GM20431 (cell line): ENCODE results near the gene CHRND.

Experiments
- in situ Hi-C: fragments of 300-500 bp; cut with MseI, MboI; formaldehyde crosslinking; loops from one replicate; pipeline ENCODE4 v1.15.0; 2020; ENCODE audit warnings: low sequenced_read_pairs; ENCODE audit not compliant: unreplicated experiment

The CHRND gene

DNA sequence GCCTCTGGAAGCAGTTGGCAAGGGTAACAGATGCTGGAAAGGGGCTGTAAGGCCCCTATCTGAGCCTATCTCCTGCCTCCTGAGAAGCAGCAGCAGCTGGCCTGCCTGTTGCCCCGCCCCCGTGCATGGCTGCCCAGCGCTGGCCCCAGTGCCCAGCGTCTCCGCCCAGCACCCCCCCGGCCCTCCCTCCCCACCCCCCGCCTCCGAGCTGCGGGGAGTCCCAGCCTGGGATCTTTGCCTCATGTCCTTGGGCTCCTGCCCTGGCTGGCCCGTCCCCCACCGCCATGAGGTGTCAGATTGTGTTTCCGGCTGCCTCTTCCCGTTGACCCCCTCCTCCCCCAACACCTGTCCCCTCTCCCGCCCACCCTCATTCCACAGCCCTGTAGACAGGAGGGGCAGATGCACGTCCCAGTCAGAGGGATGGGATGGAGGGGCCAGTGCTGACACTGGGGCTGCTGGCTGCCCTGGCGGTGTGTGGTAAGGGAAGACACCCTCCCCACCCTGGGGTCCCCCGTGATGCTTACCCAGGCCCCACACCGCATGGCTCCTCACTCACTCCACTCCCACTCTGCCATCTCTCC, at the start of gene CHRND:
Gene CHRND (plus strand): TSS at position 370 of the 581 bp plus-strand sequence. CDS start 56 bp downstream, at position 426.
- in situ Hi-C loops = no loop called here

DNA sequence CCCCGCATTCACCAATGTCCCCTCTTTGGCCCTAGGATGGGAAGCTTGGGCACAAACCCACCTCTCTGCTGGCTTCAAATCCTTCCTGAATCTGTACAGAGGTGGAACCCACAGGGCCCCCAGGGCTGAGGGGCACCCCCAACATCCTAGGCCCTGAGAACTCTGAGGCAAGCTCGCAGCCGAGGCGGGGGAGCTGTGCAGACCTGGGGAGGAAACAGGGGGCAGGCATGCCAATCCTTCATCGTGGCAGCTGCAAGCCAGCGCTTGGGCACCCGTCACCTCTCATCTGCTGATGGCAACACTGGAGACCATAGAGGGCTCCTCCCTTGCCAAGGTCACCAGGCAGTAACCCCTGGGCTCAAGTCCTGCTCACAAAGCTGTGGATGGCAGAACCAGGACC, 49.2 kb upstream of the CHRND start:
- in situ Hi-C loops = no loop called here

DNA sequence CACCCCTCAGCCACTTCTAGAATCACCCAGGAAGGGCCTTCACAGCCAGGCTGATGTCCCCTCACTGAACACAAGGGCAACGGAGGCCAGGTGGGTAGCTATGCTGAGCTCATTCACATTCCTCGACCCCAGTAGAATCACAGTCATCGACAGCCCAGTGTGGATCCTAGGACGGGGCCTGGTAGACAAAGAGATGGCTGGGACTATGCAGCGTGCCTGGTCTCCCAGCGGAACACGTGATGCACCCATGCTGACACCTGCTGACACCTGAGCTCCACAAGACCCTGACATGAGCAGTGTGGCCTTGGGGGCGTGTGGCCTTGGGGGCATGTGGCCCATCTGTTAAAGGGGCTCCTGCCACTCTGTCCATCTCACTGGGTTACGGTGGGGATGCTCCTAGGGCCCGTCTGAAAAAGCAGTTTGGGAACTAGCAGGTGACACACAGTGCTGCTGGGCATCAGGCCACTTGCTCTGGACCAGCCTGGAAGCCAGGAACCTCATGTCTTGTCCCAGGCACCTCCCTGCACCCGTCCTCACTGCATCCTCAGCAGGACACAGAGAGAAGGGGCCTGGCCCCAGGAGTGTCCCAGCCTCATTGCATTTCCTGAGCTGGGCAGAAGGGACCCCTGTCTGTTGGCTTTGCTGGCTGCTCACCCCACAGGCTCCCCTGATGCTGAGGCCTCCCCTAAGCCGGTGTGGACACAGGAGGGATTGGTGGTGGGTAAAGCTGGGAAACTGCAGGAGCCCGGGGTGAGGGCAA, 48.0 kb upstream of the CHRND start:
- in situ Hi-C loops = no loop called here

DNA sequence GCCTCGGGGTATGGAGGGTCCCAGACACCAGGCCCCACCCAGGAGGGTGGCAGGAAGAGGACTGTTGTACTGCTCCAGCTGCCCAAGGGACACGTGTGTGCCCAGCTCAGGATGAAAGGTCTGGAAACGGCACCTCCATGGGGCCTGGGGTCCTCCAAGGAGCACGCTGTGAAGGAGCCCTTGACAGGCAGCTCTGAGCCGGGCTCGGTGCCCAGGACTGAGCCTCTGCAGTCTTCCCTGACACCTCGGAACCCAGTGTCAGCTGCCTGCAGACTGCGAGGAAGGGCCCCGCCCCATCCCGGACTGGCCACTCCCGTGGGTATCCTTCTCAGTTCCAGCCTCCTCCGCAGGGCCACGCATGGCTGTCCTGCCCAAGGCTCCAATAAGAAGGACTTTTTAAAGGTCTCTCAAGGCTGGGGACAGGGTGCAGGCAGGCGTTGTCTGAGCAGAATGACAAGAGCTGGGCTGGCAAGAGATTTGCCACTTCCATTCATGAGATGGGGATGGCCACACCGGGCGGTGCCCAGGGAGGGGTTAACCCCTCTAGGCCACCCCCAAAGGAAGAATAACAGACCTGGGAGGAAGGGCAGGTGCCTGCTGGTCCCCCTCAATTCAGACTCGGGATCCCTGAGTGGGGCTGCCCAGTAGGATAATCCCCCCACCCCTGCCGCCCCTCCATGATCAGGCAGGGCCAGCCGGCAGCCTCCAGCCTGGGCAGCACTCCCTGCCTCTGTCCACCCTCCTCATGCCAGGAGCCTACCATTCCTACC, 47.2 kb upstream of the CHRND start:
- in situ Hi-C loops = no loop called here

DNA sequence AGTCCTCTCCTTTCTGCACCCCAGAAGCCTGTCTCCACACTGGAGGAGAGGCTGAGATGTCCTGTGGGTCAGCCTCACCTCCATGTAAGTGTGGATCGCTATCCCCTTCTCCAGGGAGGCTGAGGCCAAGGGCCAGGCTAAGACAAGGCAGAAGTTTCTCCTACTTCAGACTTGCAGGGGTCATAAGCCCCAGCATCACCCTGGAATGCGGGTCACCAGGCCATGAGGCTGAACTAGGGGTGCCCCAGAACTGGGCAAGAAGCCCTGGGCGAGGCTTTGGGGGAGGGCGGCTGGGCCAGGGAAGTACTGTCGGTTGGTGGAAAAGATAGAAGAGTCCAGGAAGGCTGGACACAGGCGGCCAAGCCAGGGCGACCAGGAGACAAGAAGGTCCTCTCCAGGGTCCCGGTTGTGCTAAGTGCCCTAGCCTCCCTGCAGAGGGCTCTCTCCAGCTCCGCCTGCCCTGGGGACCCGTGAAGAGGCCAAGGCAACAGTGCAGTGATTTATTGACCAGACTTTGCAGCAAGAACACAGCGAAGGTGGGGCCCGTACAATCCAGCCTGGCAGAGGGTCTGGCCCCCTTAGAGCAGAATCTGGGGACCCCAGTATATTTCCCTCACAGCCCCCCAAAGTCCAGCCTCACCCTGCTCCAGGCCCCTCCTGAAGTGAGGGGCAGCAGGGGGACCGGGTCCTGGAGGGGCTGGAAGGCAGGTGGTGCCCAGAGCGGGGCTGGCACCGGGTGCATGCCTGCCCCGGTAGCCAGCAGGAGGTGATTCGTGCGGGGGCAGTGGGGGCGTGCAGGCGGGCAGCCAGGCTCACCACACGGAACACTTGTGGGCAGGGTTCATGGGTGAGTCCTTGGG, 46.4 kb upstream of the CHRND start:
- in situ Hi-C loops = no loop called here

DNA sequence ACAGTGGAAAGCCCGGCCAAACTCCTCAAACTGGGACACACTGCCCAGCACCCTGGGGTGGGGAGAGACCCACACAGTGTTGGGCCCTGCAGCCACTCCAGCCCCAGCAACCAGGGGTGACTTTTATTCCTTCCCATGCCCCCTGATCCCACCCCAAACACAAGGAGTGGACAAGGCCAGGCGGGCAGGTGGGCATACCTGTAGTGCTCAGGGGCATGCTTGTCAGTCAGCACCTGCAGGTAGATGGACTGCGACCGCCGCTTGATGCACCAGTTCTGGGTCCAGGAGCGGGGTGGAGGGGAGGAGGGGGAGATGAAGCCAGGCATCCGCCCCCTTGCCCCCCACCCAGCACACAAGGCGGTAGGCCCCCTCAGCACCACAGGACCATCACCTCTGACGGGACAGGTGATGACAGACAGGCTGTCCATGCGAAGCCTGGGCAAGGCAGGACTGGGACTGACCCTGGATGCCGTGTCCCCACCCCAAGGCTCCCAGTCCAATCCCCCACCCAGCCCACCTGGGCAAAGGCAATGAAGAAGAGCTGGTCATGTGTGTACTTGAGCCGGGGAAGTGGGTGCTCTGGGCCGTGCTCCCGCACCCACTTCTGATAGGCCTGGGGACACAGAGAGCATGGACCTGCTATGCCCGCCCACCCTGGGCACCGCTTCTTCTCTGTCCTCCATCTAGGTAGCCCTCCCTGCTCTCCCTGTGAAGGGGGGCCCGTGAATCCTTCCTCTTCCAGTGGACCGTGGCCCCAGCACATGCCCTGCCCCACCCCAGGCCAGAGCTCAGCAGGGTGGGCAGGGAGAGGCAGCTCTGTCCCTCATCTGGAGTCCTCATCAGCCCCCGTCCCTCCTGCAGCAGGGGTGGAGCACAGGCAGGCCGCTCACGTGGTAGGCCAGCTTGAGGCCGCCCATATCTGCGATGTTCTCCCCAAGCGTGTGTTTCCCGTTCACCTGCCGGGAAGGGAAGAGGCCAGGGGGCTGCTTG, 45.5 kb upstream of the CHRND start:
- in situ Hi-C loops = no loop called here

DNA sequence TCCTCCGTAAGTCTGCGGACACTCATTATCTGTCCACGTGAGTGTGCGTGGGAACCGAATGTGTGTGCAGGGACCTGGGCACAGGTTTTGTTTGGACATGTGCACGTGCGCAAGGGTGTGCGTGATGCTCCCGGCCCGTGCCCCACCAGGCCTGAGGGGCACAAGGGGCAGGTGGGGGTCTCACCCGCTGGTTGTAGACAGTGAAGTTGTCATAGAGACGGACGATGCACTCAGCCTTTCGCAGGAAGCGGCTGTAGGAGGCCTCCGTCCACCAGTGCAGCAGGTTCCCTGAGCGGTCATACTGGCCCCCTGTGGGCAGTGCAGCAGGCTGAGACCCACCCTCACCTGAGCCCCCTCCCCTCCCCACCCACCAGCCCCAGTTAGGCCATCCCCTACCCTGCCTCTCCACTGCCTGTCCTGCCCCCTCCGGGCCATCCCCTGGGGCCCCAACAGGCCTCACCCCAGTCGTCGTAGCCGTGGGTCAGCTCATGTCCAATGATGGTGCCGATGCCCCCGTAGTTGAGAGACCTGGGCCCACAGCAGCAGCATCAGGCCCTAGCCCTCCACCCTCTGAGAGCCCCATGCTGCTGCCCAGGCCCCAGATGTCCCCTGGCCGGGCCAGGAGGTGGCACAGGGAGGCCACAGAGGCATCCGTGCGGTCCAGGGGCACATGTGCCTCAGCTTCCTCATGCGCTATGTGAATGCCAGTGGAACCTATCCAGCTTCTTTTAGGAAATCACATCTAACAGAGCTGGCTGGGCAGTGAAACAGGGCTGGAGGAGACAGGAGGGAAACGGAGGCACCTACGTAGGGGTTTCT, 44.4 kb upstream of the CHRND start:
- in situ Hi-C loops = no loop called here

DNA sequence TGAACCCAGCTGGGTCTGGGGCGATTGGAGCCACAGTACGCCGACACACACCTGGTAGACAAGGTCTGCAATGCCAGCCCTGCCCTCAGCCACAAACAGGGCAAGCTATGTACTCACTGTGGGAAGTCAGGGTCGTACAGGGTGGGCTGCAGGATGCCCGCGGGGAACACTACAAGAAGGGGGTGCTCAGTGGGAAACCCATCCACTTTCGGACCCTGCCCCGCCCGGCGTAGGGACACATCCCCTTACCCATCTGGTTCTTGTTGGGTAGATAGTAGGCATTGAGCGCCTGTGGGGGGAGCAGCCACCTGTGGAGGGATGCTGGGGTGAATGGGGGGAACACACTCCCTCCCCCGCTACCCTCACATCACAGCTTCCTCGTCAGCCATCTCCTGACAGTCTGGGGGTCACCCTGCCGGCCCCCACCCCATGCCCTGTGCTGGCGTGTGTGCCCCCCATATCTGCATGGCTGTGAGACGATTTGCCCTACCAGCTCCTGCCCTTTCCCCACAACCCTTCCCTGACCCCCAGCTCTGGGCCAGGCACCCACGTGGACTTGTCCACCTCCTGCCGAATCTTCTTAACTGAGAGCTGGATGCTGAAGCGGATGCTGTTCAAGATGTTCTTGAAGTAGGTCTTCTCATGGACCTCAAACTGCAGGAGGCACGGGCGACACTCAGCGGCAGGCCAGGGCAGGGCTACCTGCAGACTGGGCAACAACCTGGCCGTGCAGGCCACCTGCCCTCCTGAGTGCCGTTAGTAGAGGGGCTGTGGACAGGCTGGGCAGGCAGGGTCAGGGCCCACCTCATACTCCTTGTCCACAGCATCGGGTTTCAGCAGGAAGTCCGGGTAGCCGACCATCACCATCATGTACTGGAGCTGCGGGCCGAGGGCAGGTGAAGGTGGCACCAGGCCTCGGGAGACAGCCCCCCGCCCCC, 43.4 kb upstream of the CHRND start:
- in situ Hi-C loops = no loop called here

DNA sequence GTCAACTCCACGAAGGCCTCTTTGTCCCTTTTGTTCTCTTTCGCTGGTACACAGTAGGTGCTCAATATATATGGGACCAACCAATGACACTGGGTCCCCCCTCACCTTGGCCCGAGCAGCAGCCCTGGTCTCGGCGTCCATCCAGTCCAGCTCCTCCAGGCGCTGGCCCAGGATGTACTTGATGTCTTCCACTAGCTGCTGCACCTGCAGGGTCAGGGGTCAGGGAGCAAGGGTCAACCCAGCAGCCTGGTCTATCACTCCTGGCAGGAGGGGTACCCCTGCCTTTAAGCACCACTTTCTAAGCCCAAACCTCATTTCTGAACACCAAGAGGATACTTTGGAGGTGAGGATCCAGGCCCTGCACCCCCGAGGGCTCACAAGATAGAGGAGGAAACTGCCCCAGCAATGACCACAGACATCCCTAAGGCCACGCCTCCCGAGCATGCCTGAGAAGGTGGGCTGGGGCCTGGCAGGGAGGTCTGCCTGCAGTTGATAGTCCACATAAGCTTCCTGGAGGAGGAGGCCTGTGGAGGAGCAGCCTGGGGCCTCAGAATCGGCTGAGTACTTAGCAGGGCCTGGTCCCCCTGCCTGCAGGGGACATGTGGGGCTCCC, 42.5 kb upstream of the CHRND start:
- in situ Hi-C loops = no loop called here

DNA sequence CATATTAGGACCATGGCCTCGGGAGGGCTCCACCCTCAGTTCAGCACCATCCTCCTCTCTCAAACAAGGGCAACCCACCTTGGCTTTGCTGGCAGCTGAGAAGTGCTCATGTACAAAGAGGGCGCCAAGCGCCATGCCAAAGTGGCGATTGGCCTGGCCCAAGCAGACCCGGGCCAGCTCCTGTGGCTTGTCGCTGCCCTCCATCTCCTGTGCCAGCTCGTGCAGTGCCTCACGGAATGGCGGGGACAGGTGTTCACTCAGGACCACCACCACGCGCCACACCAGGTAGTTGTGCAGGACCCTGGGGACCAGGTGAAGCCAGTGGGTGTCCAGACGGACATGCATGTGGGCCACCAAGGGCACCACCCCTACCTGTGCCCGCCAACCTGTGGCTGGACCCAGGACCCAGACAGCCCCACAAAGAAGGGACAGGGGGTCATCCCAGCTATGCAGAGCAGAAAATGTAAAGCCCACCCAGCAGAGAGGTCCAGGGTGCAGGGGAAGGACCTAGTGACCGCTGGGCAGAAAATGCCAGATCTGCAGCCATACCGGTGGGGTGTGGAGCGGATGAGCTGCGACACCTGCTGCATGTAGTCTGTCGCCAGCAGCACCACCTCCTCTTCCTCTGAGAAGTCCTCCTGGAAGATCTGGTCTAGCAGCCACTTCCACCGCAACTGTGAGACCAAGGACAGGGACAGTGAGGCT, 41.9 kb upstream of the CHRND start:
- in situ Hi-C loops = no loop called here

DNA sequence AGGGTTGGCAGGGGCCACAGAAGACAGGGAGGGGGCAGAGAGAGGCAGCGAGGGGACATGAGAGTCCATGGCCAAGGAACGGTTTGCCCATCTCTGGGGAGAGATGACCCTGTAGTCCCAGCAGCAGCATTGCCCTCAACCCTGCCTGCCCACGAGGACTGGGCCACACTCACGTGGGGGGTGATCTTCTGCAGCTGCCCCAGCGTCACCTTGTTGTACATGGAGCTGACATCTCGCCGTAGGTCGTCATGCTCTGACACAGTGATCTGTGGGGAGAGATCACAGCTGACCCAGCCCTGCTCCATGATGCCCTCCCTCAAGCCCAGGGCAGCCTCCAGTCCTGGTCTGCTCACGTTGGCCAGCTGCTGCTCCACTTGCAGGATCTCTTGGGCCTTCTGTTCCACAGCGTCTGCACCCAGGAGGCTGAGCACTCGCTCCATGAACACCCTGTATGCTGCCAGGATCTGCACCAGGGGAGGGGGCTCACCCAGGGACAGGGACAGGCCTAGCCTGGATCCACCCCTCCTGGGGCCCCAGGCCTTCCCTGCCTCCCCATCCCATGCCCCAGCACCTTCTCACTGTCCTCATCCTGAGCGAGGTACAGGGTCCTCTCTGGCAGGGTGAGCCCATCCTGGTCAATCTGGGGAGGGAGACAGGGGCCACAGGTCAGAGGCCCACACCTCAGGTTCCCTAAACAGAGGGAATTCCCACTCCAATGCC, 41.2 kb upstream of the CHRND start:
- in situ Hi-C loops = no loop called here

DNA sequence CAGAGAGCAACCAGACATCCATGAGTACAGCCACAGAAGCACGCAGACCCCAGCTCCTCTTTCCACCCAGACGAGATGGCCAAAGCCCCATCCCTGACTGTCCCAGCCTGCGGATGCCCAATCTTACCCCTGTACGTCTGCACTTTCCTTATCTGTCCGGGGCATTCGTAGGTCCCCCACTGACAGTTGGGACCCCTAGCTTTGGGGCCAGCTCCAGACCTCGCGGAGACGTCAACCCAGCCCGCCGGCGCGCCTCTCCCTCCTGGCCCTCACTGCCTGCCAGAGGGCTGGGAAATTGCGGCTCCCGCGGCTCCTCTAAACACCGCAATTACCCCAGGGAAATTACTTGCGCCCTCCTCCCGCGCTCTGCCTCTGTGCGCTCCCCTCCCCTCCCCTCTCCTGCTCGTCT, 40.6 kb upstream of the CHRND start:
- in situ Hi-C loops = no loop called here

DNA sequence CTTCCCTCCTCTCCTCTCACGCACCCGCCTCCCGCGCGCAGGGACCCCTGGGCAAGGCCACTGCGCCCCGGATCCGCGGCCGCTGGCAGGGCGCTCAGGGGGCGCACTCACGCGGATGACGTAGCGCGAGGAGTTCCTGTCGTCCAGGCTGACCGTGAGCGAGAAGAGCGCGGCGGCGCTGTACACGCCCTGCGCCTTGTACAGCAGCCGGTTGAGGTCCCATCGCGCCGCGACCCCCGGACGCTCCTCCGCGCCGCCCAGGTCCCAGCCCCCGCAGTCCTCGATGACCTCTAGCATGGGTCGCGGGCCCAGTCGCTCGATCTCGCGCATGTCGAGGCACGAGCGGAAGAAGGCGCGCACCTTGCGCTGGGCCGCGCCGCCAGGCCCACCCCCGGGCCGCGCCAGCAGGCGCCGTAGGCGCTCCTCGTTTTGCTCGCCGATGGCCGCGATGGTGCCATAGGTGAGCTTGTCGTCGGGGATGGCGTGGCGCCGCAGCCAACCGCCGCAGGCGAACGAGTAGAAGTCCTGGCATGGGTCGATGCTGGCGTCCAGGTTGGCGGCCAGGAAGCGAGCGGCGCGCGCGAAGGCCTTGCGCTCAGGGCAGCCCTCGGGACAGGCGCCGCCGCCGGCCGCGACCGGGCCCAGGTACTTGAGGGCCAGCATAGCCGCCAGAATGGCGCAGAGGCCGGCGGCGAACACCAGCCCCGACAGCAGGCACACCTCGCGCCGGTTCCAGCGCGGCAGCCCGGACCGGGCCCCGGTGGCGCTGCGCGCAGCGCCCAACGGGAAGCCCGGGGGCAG, 40.0 kb upstream of the CHRND start:
- in situ Hi-C loops = no loop called here

DNA sequence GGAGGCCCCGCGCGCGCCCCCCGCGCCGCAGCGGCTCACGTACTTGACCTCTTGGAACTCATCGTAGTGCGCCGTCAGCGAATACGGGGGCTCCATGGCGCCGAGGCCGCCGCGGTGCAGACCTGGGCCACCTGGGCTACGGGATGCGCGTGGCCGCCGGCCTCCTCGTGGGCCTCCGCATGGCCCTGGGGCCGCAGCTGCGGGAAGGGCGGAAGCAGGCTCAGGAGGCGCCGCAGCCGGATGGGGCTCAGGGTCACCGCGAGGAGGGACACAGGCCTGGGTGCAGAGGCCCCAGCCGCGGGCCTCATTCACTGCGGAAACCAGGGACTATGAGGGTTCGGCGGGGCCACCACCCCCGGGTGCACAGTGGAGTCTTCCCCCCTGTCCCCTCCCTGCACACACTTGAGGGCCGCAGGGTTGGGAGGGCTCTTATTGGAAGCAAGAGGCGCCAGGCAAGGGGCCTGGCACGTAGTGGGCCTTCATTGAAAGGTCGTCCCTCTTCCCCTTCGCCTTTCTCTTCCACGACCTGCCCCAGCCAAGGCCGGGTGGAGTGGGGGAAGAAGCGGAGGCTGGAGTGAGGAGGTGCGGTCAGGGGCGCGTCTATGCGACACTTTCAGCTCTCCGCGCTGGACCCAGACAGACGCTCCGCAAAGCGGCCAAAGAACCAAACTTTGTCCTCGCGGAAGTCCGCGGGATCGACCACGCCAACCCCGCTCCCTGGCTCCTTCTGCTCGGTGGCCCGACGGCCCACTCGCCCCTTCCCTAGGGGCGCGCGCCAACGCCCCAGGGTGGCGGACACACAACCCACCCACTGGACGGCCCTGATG, 39.2 kb upstream of the CHRND start:
- in situ Hi-C loops = no loop called here
